OCI-LY7 (cell line): Measurements from ENCODE around the gene PRKN.

Experiments used
- EZH2phosphoT487 ChIP-seq: fragments of 200-600 bp; sonication (generic); IDR thresholded peaks from 2 replicates; pipeline ENCODE4 v1.6.1; 2018; ENCODE audit warnings: low read depth, borderline replicate concordance, mild to moderate bottlenecking, mixed run types, antibody characterized with exemption, low read length, moderate library complexity, mixed read lengths
- TF ChIP-seq, protein P1 (sequence below): fragments of 200-600 bp; sonication (generic); conservative IDR thresholded peaks from 2 replicates; pipeline ENCODE4 v1.5.1; 2014; ENCODE audit warnings: mild to moderate bottlenecking, antibody characterized with exemption, low read length, moderate library complexity, mixed read lengths

GRCh38 chr6:161351858-161352257 lies 1375.7 kb downstream of the PRKN start:
- TF ChIP-seq EZH2phosphoT487 = no peak
- TF ChIP-seq, protein P1, sequence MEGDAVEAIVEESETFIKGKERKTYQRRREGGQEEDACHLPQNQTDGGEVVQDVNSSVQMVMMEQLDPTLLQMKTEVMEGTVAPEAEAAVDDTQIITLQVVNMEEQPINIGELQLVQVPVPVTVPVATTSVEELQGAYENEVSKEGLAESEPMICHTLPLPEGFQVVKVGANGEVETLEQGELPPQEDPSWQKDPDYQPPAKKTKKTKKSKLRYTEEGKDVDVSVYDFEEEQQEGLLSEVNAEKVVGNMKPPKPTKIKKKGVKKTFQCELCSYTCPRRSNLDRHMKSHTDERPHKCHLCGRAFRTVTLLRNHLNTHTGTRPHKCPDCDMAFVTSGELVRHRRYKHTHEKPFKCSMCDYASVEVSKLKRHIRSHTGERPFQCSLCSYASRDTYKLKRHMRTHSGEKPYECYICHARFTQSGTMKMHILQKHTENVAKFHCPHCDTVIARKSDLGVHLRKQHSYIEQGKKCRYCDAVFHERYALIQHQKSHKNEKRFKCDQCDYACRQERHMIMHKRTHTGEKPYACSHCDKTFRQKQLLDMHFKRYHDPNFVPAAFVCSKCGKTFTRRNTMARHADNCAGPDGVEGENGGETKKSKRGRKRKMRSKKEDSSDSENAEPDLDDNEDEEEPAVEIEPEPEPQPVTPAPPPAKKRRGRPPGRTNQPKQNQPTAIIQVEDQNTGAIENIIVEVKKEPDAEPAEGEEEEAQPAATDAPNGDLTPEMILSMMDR = no peak
